WTC11 (cell line): ENCODE results near the gene CAPRIN2. TPM values are rescaled to one million over a fixed set of nuclear protein-coding genes. Genes with fewer than 3 reads are reported as not detected.

Experiments
- ATAC-seq: fragments of 200-7000 bp; cut with Tn5 transposase; 2 replicates; pipeline ENCODE4 v1.10.0; 2021; ENCODE audit warnings: mild to moderate bottlenecking, moderate library complexity
- CTCF ChIA-PET: fragments of 300-600 bp; sonication (Branson Sonifier 250); formaldehyde crosslinking; loops from one replicate; lab custom pipeline; 2021; ENCODE audit warnings: antibody characterized with exemption; lab: Charles Lee
- POLR2A ChIA-PET: fragments of 350-600 bp; sonication (Branson Sonifier 250); formaldehyde crosslinking; loops from one replicate; lab custom pipeline; 2021; ENCODE audit warnings: antibody characterized with exemption; lab: Charles Lee
- DNase-seq: peaks from one replicate; pipeline ENCODE4 v3.0.0; 2021; ENCODE audit warnings: low spot score
- H3K27ac Mint-ChIP-seq: 2 replicates; pipeline ENCODE4 v1.8.0; 2021; ENCODE audit warnings: mixed read lengths
- H3K27me3 Mint-ChIP-seq: 2 replicates; pipeline ENCODE4 v1.8.0; 2021; ENCODE audit warnings: low read depth, mild to moderate bottlenecking, moderate library complexity, mixed read lengths
- H3K36me3 Mint-ChIP-seq: 2 replicates; pipeline ENCODE4 v1.8.0; 2021; ENCODE audit warnings: mixed read lengths
- H3K4me1 Mint-ChIP-seq: 2 replicates; pipeline ENCODE4 v1.8.0; 2022; ENCODE audit warnings: mixed read lengths
- H3K4me3 Mint-ChIP-seq: 2 replicates; pipeline ENCODE4 v1.8.0; 2021; ENCODE audit warnings: mild to moderate bottlenecking, moderate library complexity, mixed read lengths
- H3K9me3 Mint-ChIP-seq: 2 replicates; pipeline ENCODE4 v1.8.0; 2021; ENCODE audit warnings: mixed read lengths
- CBFB ChIP-seq: sonication (generic); formaldehyde crosslinking; IDR thresholded peaks from 2 replicates; pipeline ENCODE4 v1.8.1; 2022; ENCODE audit warnings: mild to moderate bottlenecking, low read depth, missing genetic modification reagents
- CREB1 ChIP-seq: sonication (generic); formaldehyde crosslinking; IDR thresholded peaks from 2 replicates; pipeline ENCODE4 v1.8.0; 2023; ENCODE audit warnings: mild to moderate bottlenecking, missing genetic modification reagents
- CREM ChIP-seq: sonication (generic); formaldehyde crosslinking; IDR thresholded peaks from 2 replicates; pipeline ENCODE4 v1.8.1; 2022; ENCODE audit warnings: mild to moderate bottlenecking, missing genetic modification reagents, moderate library complexity
- FOXJ3 ChIP-seq: sonication (generic); formaldehyde crosslinking; IDR thresholded peaks from 2 replicates; pipeline ENCODE4 v1.9.0; 2021; ENCODE audit warnings: missing genetic modification reagents, mild to moderate bottlenecking, borderline replicate concordance
- FOXP1 ChIP-seq: sonication (generic); formaldehyde crosslinking; IDR thresholded peaks from 2 replicates; pipeline ENCODE4 v1.8.0; 2022; ENCODE audit warnings: missing genetic modification reagents, mild to moderate bottlenecking, moderate library complexity, borderline replicate concordance
- GRHL2 ChIP-seq: fragments of 250-450 bp; sonication (Bioruptor Pico); IDR thresholded peaks from 2 replicates; pipeline ENCODE4 v1.8.0; 2022; ENCODE audit warnings: mild to moderate bottlenecking, moderate library complexity; ENCODE audit not compliant: insufficient replicate concordance, severe bottlenecking
- GTF2I ChIP-seq: fragments of 250-450 bp; sonication (Bioruptor Pico); conservative IDR thresholded peaks from 2 replicates; pipeline ENCODE4 v1.4.0; 2021; ENCODE audit warnings: mild to moderate bottlenecking
- HMGA2 ChIP-seq: fragments of 250-450 bp; sonication (Bioruptor Pico); IDR thresholded peaks from 2 replicates; pipeline ENCODE4 v1.4.0; 2021; ENCODE audit warnings: mild to moderate bottlenecking, moderate library complexity
- IRF2 ChIP-seq: sonication (generic); formaldehyde crosslinking; IDR thresholded peaks from 2 replicates; pipeline ENCODE4 v1.8.0; 2022; ENCODE audit warnings: low read depth, missing genetic modification reagents, borderline replicate concordance
- JAZF1 ChIP-seq: fragments of 250-450 bp; sonication (Bioruptor Pico); IDR thresholded peaks from 2 replicates; pipeline ENCODE4 v1.9.0; 2021; ENCODE audit warnings: moderate library complexity, mild to moderate bottlenecking, inconsistent platforms
- MXD4 ChIP-seq: fragments of 250-450 bp; sonication (Bioruptor Pico); IDR thresholded peaks from 2 replicates; pipeline ENCODE4 v1.8.0; 2021; ENCODE audit warnings: mild to moderate bottlenecking, moderate library complexity, borderline replicate concordance
- MYBL2 ChIP-seq: sonication (generic); formaldehyde crosslinking; IDR thresholded peaks from 2 replicates; pipeline ENCODE4 v1.8.1; 2023; ENCODE audit warnings: mild to moderate bottlenecking, moderate library complexity, missing genetic modification reagents
- PRRX2 ChIP-seq: fragments of 250-450 bp; sonication (Bioruptor Pico); IDR thresholded peaks from 2 replicates; pipeline ENCODE4 v1.8.0; 2021; ENCODE audit warnings: mild to moderate bottlenecking
- SOX15 ChIP-seq: fragments of 250-450 bp; sonication (Bioruptor Pico); IDR thresholded peaks from 2 replicates; pipeline ENCODE4 v1.9.0; 2021; ENCODE audit warnings: mild to moderate bottlenecking
- ZBTB21 ChIP-seq: sonication (generic); formaldehyde crosslinking; IDR thresholded peaks from 2 replicates; pipeline ENCODE4 v1.8.1; 2023; ENCODE audit warnings: mild to moderate bottlenecking, missing genetic modification reagents, borderline replicate concordance
- ZNF263 ChIP-seq: sonication (generic); formaldehyde crosslinking; IDR thresholded peaks from 2 replicates; pipeline ENCODE4 v1.8.1; 2022; ENCODE audit warnings: low read depth, mild to moderate bottlenecking, moderate library complexity, missing genetic modification reagents
- ZNF423 ChIP-seq: fragments of 250-450 bp; sonication (Bioruptor Pico); IDR thresholded peaks from 2 replicates; pipeline ENCODE4 v2.1.2; 2022; ENCODE audit warnings: mild to moderate bottlenecking, moderate library complexity
- total RNA-seq: library from RNA; stranded (reverse); gene quantifications from 3 replicates; pipeline ENCODE4 v1.2.3, GENCODE V29; 2021
- TF ChIP-seq, protein P1 (sequence below): fragments of 250-450 bp; sonication (Bioruptor Pico); conservative IDR thresholded peaks from 2 replicates; pipeline ENCODE4 v1.9.0; 2021; ENCODE audit warnings: mild to moderate bottlenecking
- TF ChIP-seq, protein P2 (sequence below): sonication (generic); formaldehyde crosslinking; IDR thresholded peaks from 2 replicates; pipeline ENCODE4 v1.8.1; 2023; ENCODE audit warnings: mild to moderate bottlenecking, moderate library complexity, missing genetic modification reagents
- TF ChIP-seq, protein P3 (sequence below): sonication (generic); formaldehyde crosslinking; IDR thresholded peaks from 2 replicates; pipeline ENCODE4 v1.8.1; 2023; ENCODE audit warnings: mild to moderate bottlenecking, missing genetic modification reagents, moderate library complexity
- TF ChIP-seq, protein P4 (sequence below): sonication (generic); formaldehyde crosslinking; IDR thresholded peaks from 2 replicates; pipeline ENCODE4 v1.8.0; 2022; ENCODE audit warnings: mild to moderate bottlenecking, missing genetic modification reagents
- TF ChIP-seq, protein P5 (sequence below): sonication (generic); formaldehyde crosslinking; conservative IDR thresholded peaks from 2 replicates; pipeline ENCODE4 v1.8.1; 2023; ENCODE audit warnings: mild to moderate bottlenecking, low read depth, missing genetic modification reagents, moderate library complexity
- TF ChIP-seq, protein P6 (sequence below): fragments of 250-450 bp; sonication (Bioruptor Pico); IDR thresholded peaks from 2 replicates; pipeline ENCODE4 v1.9.0; 2021; ENCODE audit warnings: moderate library complexity, mild to moderate bottlenecking, inconsistent platforms, borderline replicate concordance
- TF ChIP-seq, protein P7 (sequence below): sonication (generic); formaldehyde crosslinking; conservative IDR thresholded peaks from 2 replicates; pipeline ENCODE4 v1.8.1; 2022; ENCODE audit warnings: mild to moderate bottlenecking, missing genetic modification reagents

The CAPRIN2 gene
- total RNA-seq, 1 experiment from 2014 or later = 62.7 TPM

DNA sequence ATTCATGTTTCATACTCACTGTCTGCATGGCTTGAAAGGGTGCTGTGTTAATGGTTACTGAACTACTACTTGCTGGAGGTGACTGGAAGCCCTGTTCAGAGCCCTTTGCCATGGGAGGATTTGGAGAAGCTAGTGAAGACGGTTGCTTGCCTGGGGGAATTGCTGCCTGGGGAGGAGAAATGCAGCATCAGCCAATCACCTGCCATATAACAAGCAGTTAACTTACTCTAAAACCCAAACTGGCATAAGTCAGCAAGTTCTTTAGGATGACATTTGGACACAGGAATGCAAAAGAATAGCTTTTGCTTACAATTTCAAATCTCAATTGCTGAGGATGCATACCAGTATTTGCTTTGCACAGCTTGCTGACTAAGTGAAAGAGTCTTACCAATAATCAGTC is 35.7 kb downstream of the CAPRIN2 start:
- peaks cover 65% of the 10 kb centered on the region for H3K36me3 Mint-ChIP-seq
- H3K9me3 Mint-ChIP-seq = no peaks in the 10 kb centered on the region
- peaks cover 9% of the 10 kb centered on the region; the same call in 1 of the 2 replicates for H3K4me1 Mint-ChIP-seq
- CTCF ChIA-PET = no interaction called here
- no peak for DNase-seq
- TF ChIP-seq CREM (CRISPR knock-in tag) (no peak), MYBL2 (CRISPR knock-in tag) (no peak), ZNF263 (CRISPR knock-in tag) (no peak), SOX15 (CRISPR knock-in tag) (no peak), FOXP1 (CRISPR knock-in tag) (no peak), PRRX2 (CRISPR knock-in tag) (no peak), MXD4 (no peak), GTF2I (no peak), GRHL2 (CRISPR knock-in tag) (no peak), CREB1 (CRISPR knock-in tag) (no peak), CBFB (CRISPR knock-in tag) (no peak)
- TF ChIP-seq, protein P1, sequence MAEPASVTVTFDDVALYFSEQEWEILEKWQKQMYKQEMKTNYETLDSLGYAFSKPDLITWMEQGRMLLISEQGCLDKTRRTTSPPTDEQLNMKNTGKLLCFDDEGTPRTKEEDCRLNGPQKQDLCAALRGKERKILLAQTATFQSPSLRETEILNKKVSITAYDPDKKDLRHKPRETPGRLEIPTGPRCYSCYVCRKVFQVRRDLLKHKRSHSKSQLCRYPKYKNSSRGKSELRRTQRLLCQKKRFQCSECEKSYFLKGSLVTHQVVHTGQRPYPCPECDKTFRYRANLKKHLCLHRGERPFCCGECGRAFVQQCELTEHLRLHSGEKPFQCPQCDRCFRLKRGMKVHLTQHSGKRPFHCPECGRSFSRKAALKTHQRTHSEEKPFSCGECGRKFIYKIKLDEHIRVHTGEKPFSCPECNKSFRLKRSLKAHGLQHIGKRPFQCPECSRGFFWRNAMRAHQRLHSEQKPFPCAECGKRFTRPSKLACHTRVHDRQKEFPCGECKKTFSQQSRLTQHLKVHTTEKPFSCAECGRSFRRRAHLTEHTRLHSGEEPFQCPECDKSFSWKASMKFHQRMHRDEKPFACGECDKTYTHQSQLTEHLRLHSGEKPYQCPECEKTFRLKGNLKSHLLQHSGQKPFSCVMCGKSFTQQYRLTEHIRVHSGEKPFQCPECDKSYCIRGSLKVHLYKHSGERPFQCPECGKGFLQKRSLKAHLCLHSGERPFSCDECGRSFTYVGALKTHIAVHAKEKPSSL (CRISPR knock-in tag) = no peak
- TF ChIP-seq, protein P2, sequence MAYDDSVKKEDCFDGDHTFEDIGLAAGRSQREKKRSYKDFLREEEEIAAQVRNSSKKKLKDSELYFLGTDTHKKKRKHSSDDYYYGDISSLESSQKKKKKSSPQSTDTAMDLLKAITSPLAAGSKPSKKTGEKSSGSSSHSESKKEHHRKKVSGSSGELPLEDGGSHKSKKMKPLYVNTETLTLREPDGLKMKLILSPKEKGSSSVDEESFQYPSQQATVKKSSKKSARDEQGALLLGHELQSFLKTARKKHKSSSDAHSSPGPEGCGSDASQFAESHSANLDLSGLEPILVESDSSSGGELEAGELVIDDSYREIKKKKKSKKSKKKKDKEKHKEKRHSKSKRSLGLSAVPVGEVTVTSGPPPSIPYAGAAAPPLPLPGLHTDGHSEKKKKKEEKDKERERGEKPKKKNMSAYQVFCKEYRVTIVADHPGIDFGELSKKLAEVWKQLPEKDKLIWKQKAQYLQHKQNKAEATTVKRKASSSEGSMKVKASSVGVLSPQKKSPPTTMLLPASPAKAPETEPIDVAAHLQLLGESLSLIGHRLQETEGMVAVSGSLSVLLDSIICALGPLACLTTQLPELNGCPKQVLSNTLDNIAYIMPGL (CRISPR knock-in tag) = no peak
- TF ChIP-seq, all 79 proteins: peak for 0
- no peaks in the 10 kb centered on the region for H3K27me3 Mint-ChIP-seq
- H3K4me3 Mint-ChIP-seq = no peak overlapping the region
- H3K27ac Mint-ChIP-seq = no peak overlapping the region
- POLR2A ChIA-PET = interaction anchor here (0.5 kb wide), 1 partner anchor 106 kb away, joined by 5 read pairs; no protein-coding TSS in a partner anchor
- ATAC-seq = 0 out of 2 replicates have a peak, but pooled peaks have one; percentile 22

DNA sequence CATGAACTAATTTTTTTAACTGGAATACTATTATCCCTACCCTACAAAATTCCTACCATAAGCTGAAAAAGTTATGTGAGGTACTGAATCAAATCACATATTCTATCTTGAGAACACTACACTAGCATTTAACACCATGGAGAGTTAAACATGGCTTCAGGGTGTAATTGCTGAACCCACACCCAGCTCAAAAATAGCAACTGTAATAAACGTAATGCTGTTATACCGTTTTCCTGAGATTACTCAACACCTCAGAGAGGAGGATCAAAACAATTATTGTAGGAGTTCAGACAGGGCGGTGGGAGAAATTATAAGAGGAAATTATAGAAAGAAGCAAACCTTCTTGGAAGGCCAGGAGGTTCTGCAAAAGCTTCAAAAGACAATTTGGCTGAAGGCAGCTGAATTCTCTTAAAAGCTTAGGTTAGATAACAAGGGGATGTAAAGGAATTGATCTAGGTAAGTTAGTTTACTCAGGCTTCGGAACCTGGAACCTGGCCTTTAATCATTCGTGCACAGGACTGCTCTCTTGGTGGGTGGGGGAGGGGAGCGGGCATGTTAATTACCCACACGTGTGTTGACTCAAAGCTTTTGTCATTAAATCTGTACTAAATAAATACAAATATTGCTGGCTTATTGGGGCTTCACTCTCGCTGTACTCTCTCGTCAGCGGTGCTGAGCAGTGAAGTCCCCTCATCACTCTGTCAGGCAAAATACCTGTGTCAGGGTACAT is 47.0 kb downstream of the CAPRIN2 start:
- ChIA-PET POLR2A (no interaction called here), CTCF (no interaction called here)
- no peak for DNase-seq
- H3K4me1 Mint-ChIP-seq = no peaks in the 10 kb centered on the region
- peaks cover 49% of the 10 kb centered on the region for H3K36me3 Mint-ChIP-seq
- H3K4me3 Mint-ChIP-seq = no peak overlapping the region
- TF ChIP-seq FOXJ3 (CRISPR knock-in tag) (no peak), JAZF1 (CRISPR knock-in tag) (no peak)
- TF ChIP-seq, protein P3, sequence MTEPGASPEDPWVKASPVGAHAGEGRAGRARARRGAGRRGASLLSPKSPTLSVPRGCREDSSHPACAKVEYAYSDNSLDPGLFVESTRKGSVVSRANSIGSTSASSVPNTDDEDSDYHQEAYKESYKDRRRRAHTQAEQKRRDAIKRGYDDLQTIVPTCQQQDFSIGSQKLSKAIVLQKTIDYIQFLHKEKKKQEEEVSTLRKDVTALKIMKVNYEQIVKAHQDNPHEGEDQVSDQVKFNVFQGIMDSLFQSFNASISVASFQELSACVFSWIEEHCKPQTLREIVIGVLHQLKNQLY (CRISPR knock-in tag) = no peak
- TF ChIP-seq, protein P4, sequence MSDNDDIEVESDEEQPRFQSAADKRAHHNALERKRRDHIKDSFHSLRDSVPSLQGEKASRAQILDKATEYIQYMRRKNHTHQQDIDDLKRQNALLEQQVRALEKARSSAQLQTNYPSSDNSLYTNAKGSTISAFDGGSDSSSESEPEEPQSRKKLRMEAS (CRISPR knock-in tag) = no peak
- ATAC-seq = no peak
- peaks cover 24% of the 10 kb centered on the region for H3K9me3 Mint-ChIP-seq
- H3K27me3 Mint-ChIP-seq = no peaks in the 10 kb centered on the region
- H3K27ac Mint-ChIP-seq = no peak overlapping the region

DNA sequence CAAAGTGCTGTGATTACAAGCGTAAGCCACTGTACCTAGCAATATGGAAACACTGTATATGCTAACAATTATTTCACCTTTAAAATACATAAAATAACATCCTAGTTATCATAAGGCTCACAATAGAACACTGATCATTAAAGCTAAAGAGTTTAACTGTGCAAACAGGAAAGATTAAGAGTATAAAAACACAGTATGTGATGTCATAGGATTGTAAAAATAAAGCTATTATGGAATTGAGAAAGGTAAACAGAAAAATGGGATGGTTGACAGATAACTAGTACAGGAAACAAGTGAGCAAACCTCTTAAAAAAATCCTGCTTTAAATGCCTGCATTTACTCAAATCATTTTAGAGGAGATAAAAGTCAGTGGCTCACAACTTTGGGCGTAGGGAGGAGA is 48.3 kb downstream of the CAPRIN2 start:
- POLR2A ChIA-PET = no interaction called here
- peaks cover 41% of the 10 kb centered on the region for H3K36me3 Mint-ChIP-seq
- CTCF ChIA-PET = no interaction called here
- no peaks in the 10 kb centered on the region for H3K4me1 Mint-ChIP-seq
- H3K9me3 Mint-ChIP-seq = peaks cover 24% of the 10 kb centered on the region
- no peak overlapping the region for H3K27ac Mint-ChIP-seq
- H3K4me3 Mint-ChIP-seq = no peak overlapping the region
- no peaks in the 10 kb centered on the region for H3K27me3 Mint-ChIP-seq
- ATAC-seq (no peak), DNase-seq (no peak)
- TF ChIP-seq CREM (CRISPR knock-in tag) (no peak), ZBTB21 (CRISPR knock-in tag) (no peak), ZNF423 (no peak), JAZF1 (CRISPR knock-in tag) (no peak), SOX15 (CRISPR knock-in tag) (no peak), IRF2 (CRISPR knock-in tag) (no peak), HMGA2 (CRISPR knock-in tag) (no peak)
- TF ChIP-seq, protein P5, sequence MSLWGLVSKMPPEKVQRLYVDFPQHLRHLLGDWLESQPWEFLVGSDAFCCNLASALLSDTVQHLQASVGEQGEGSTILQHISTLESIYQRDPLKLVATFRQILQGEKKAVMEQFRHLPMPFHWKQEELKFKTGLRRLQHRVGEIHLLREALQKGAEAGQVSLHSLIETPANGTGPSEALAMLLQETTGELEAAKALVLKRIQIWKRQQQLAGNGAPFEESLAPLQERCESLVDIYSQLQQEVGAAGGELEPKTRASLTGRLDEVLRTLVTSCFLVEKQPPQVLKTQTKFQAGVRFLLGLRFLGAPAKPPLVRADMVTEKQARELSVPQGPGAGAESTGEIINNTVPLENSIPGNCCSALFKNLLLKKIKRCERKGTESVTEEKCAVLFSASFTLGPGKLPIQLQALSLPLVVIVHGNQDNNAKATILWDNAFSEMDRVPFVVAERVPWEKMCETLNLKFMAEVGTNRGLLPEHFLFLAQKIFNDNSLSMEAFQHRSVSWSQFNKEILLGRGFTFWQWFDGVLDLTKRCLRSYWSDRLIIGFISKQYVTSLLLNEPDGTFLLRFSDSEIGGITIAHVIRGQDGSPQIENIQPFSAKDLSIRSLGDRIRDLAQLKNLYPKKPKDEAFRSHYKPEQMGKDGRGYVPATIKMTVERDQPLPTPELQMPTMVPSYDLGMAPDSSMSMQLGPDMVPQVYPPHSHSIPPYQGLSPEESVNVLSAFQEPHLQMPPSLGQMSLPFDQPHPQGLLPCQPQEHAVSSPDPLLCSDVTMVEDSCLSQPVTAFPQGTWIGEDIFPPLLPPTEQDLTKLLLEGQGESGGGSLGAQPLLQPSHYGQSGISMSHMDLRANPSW (CRISPR knock-in tag) = no peak
- TF ChIP-seq, protein P6, sequence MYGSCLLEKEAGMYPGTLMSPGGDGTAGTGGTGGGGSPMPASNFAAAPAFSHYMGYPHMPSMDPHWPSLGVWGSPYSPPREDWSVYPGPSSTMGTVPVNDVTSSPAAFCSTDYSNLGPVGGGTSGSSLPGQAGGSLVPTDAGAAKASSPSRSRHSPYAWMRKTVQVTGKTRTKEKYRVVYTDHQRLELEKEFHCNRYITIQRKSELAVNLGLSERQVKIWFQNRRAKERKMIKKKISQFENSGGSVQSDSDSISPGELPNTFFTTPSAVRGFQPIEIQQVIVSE = no peak
- TF ChIP-seq, protein P7, sequence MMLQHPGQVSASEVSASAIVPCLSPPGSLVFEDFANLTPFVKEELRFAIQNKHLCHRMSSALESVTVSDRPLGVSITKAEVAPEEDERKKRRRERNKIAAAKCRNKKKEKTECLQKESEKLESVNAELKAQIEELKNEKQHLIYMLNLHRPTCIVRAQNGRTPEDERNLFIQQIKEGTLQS (CRISPR knock-in tag) = no peak
